AG09319 (cell line): ENCODE results near the gene R3HDM2.

ENCODE experiments used
- DNase-seq: peaks from one replicate; pipeline ENCODE4 v3.0.0-alpha.2; 2010; ENCODE audit warnings: low read depth; ENCODE audit errors: extremely low read depth
- CTCF ChIP-seq: IDR thresholded peaks from 2 replicates; pipeline ENCODE4 v1.5.1; 2011; ENCODE audit warnings: low read depth, mild to moderate bottlenecking, inconsistent platforms, low read length, moderate library complexity

R3HDM2 gene

GRCh38 chr12:57210461-57210860 is 220.4 kb downstream of the R3HDM2 start:
- no peak for TF ChIP-seq CTCF
- DNase-seq, result no peak

DNA sequence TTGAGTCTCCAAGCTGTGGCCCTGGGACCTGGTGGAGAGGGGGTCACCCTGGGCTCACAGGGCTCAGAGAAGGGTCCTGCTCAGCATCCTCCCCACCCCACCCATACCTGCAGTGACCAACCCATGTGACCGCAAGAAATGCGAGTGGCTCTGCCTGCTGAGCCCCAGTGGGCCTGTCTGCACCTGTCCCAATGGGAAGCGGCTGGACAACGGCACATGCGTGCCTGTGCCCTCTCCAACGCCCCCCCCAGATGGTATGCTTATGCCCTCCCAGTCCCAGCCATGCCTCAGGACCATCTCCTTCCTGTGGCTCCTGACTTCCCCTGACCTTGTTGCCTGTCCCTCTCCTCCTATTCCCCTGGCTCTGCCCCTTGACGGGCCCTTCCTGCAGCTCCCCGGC is 220.9 kb downstream of the R3HDM2 start:
- TF ChIP-seq CTCF, result no peak
- no peak for DNase-seq

DNA sequence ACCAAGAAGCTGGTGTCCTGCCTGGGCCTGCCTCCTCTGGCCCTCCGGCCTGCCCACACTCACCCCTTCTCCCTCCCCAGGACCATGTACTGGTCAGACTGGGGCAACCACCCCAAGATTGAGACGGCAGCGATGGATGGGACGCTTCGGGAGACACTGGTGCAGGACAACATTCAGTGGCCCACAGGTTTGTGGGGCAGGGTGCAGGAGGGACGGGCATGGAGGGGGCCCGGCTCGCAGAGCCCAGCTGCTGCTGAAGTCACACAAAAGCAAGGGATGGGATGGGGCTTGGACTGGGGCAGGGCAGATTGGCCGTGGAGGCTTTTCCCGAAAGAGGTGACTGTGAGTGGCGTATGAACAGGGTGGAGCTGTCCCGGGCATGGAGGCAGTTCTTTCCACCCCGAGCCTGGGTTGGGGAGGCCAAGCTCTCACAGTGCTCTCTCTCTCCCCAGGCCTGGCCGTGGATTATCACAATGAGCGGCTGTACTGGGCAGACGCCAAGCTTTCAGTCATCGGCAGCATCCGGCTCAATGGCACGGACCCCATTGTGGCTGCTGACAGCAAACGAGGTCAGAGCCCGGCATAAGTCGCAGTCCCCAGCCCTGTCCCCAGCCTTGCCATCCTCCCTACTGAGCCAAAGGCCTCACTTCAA is 222.1 kb downstream of the R3HDM2 start:
- DNase-seq, result no peak
- no peak for TF ChIP-seq CTCF

DNA sequence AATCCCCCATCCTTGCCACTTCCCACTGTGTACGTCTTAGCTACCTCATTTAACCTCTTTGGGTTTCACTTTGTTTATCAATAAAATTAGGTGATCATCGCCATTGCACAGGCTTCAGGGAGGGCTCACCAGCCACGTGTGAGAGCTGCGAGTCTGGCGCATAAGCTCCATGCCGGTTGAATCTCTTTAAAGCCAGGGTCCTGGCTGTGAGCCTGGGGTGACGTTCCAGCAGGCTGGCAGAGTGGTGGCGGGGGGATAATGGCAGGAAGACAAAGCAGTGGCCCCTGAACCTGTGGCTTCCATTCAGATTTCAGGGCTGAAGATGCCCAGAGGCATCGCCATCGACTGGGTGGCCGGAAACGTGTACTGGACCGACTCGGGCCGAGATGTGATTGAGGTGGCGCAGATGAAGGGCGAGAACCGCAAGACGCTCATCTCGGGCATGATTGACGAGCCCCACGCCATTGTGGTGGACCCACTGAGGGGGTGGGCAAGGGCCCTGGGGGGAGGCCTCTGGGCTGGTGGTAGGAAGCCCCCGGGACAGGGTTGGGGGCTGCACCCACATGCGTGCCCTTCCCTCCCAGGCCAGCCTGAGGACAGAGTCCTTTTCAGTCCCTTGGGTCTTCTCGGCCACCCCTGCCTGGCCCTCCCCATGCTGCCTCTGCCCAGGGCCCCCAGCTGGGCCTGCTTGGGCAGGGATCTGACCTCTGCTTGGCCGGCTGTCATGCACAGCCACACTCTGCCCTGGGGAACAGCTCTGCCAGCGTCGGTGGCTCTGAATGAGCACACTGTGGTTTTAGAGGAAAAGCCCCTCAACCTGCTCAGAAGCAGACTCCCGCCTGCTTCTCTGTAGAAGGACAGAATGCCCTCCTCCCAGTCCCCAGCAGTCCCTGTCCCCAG is 222.9 kb downstream of the R3HDM2 start:
- TF ChIP-seq CTCF, result no peak
- no peak for DNase-seq

DNA sequence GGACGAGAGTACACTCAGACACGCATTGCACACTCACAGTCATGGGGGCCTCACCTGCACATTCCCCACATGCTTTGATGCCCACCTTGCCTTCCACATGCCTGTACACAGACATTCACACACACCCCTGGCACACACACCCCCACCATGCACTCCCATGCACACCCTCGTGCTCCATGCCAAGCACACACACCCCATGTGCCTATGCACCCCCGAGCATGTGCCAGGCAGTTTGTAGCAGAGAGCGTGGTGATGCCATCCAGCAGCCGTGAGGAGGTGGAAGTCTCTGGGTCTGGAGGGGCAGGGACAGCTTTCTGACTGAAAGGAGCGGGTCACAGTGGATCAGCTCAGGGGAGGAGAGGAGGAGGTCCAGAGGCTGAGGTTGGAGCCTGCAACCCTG is 224.9 kb downstream of the R3HDM2 start:
- no peak for TF ChIP-seq CTCF
- no peak for DNase-seq

- no peak for DNase-seq
- TF ChIP-seq CTCF, result no peak
Observed at GRCh38 chr12:57205186-57205585, 225.7 kb downstream of the R3HDM2 start.

GRCh38 chr12:57204454-57204853 is 226.4 kb downstream of the R3HDM2 start:
- DNase-seq, result no peak
- TF ChIP-seq CTCF, result no peak
